CD4-positive, alpha-beta T cell treated with Interleukin-4 for 4 hours (primary cell): ENCODE measurements around the gene TMPRSS12.
"Not testable (repeated sequence)": the region's sequence is repeated elsewhere in the genome, so short reads cannot be mapped to it uniquely, and the experiment has no call there.

Experiments used
- DNase-seq: peaks from one replicate; pipeline ENCODE4 v3.0.0-alpha.2; 2020

TMPRSS12 gene

DNA sequence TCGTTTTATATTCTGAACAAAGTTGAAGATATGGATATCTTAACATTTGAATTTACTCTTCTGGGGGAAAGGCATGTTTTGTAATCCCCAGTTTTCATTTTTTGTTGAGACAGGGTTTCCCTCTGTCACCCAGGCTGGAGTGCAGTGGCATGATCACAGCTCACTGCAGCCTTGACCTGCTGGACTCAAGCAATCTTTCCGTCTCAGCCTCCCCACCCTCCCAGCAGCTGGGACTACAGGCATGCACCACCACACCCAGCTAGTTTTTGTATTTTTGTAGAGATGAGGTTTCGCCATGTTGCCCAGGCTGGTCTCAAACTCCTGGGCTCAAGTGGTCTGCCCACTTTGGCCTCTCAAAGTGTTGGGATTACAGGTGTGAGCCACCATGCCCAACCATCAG lies 84.2 kb downstream of the TMPRSS12 start:
- DNase-seq, result not testable (repeated sequence)

GRCh38 chr12:50927356-50927755 lies 84.6 kb downstream of the TMPRSS12 start:
- no peak for DNase-seq

- no peak for DNase-seq
These were observed 85.1 kb downstream of the TMPRSS12 start for GRCh38 chr12:50927766-50928224.

GRCh38 chr12:50928392-50928791 lies 85.7 kb downstream of the TMPRSS12 start:
- no peak for DNase-seq

DNA sequence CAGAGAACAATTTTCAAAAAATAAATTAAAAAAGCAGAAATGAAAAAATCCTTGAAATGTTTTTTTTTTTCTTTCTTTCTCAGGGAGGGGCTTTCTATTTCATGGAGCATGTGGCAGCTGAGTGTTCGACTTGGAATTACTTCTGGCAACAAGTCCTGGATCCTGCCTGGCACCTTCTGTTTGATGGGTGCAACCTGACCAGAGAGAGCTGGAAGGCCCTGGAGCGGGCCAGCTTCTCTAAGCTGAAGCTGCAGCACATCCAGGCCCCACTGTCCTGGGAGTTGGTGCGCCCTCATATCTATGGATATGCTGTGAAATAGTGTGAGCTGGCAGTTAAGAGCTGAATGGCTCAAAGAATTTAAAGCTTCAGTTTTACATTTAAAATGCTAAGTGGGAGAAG lies 87.1 kb downstream of the TMPRSS12 start:
- no peak for DNase-seq

DNA sequence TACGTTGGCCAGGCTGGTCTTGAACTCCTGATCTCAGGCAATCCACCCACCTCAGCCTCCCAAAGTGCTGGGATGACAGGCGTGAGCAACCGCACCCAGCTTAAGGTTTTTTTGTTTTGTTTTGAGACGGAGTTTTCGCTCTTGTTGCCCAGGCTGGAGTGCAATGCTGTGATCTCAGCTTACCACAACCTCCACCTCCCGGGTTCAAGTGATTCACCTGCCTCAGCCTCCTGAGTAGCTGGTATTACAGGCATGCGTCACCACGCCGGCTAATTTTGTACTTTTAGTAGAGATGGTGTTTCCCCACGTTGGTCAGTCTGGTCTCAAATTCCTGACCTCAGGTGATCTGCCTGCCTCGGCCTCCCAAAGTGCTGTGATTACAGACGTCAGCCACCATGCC lies 87.8 kb downstream of the TMPRSS12 start:
- DNase-seq, result not testable (repeated sequence)

- no peak for DNase-seq
These were observed 90.1 kb downstream of the TMPRSS12 start for GRCh38 chr12:50932787-50933280.

DNA sequence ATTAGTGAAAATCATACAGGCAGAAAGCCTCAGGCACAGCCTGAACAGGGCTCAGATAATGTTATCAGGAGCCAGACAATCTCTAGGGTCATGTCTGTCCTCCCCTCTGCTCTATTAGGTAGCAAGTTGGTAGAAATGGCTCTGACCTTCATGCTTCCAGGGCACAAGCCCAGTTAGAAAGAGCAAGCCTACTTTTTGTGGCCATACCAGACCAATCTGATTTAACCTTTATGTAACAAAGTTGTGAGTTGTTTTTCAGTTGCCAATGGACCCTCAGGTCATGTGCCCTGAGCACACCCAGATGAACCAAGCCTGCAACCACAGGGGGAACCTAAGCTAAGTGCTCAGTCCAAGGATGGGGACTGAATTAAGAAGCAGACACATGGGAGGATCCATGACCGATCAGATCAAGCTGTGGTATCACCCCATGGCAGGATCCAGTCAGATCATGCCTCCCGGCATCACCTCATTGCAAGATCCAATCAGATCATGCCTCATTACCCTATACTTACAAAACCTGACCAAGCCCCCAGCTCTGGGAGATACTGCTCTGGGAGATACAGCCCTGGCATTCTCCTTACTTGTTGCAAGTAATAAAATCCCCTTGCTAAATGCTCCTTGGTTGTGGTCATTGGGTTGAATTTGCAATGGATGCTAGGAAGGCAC lies 90.9 kb downstream of the TMPRSS12 start:
- DNase-seq, result no peak

- DNase-seq, result no peak
These were observed 91.7 kb downstream of the TMPRSS12 start for GRCh38 chr12:50934371-50934851.

GRCh38 chr12:50934981-50935807 lies 92.5 kb downstream of the TMPRSS12 start:
- DNase-seq, result no peak

DNA sequence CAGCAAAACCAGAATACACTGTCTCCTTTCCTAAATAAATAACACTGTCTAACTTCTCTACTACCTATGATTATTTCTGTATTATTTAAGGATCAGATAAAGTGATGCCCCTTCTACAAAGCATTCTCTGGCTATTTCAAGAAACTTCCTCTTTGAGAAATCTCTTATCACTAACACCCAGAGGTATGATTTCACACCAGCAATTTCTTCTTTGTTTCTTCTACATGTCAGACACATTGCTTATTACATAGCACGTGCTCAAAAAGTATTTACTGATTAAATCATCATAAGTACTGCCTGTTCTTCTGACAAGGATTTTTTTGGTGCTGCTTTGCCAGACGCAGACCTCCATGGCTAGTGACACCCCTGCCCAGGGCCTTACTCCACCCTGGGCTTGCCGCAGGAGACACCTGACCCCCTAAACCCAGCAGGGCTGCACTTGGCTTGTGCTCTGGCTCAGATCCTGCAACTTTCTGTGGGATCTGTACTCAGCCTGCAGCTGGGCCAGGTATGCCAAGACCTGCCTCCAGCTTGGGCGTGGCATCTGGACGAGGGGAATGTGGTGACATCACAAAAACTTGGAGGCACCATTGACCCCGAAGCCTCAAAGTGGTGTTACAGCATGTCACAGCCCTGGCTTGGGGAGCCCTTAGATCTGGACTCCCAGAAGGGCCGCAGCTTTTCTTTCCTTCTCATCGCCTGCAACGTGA lies 94.2 kb downstream of the TMPRSS12 start:
- no peak for DNase-seq
